ENCODE results near the gene LDHA. TPM values are rescaled to one million over a fixed set of nuclear protein-coding genes. Genes with fewer than 3 reads are reported as not detected.
A peak's percentile ranks its signal among the peaks of the same experiment; 100 is the strongest.

Gene LDHA
- total and polyA plus RNA-seq, 9 of the 15 experiments (the other 6 are each of a cell fraction or from before 2014, with no cell fraction given) = 535 to 3,001 (median 926) TPM

DNA sequence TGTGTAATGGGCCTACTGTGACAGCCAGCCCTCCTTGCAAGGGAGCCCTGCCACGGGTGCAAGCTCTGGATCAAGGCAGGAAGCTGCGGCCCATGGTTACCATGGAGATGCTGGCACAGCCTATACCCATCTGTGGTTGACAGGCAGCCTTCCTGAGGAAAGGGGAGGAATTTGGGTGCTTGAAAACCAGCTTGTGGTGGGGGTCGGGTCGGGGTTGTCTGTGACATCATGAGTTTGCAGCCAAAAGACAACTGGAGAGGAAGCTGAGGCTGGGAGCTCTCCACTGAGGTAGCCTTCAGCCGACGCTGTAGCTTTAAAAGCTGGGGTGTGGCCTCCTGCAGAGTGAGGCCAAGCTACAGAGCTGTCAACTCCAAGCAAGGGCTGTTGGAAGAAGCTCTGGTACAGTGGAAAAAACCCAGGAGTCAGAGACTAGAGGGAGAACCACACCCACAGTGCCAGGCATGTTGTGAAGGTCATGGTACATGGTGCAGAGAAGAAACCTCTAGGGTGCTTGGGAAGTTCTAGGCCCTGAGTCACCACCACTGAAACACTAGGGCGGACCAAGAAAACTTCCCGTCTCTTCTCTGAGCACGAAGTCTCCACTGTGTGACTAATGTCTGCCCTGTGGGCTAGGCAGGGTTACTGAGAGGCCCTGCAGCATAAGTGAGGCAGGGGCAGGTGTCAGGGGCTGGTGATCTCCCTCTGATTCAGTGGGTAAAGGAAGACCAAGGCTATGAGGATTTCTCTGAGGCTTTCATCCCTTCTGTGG lies 10.8 kb upstream of the LDHA start (continued):
- TF ChIP-seq, protein P1, sequence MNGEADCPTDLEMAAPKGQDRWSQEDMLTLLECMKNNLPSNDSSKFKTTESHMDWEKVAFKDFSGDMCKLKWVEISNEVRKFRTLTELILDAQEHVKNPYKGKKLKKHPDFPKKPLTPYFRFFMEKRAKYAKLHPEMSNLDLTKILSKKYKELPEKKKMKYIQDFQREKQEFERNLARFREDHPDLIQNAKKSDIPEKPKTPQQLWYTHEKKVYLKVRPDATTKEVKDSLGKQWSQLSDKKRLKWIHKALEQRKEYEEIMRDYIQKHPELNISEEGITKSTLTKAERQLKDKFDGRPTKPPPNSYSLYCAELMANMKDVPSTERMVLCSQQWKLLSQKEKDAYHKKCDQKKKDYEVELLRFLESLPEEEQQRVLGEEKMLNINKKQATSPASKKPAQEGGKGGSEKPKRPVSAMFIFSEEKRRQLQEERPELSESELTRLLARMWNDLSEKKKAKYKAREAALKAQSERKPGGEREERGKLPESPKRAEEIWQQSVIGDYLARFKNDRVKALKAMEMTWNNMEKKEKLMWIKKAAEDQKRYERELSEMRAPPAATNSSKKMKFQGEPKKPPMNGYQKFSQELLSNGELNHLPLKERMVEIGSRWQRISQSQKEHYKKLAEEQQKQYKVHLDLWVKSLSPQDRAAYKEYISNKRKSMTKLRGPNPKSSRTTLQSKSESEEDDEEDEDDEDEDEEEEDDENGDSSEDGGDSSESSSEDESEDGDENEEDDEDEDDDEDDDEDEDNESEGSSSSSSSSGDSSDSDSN (IDR thresholded peaks at IDR 0.05; ENCODE audit: borderline replicate concordance in 1 of 2, low read depth in 2 of 2, low read length in 2 of 2) = no peak
- TF ChIP-seq ZFX (CRISPR knock-in tag; IDR thresholded peaks at IDR 0.05) = peak; percentile 53
- no peak for TF ChIP-seq PRMT5 (CRISPR knock-in tag; IDR thresholded peaks at IDR 0.05)
- peak; percentile 20 for TF ChIP-seq TBP (optimal IDR thresholded peaks at IDR 0.05; ENCODE audit: low read depth, low read length)
- TF ChIP-seq, protein P2, sequence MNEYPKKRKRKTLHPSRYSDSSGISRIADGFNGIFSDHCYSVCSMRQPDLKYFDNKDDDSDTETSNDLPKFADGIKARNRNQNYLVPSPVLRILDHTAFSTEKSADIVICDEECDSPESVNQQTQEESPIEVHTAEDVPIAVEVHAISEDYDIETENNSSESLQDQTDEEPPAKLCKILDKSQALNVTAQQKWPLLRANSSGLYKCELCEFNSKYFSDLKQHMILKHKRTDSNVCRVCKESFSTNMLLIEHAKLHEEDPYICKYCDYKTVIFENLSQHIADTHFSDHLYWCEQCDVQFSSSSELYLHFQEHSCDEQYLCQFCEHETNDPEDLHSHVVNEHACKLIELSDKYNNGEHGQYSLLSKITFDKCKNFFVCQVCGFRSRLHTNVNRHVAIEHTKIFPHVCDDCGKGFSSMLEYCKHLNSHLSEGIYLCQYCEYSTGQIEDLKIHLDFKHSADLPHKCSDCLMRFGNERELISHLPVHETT (CRISPR knock-in tag; conservative IDR thresholded peaks at IDR 0.05 in 1 of 2, IDR thresholded peaks at IDR 0.05 in 1 of 2) = peak in 1 of 2 experiments; percentile 13; a peak in 2 of 4 replicates
- TF ChIP-seq, protein P3, sequence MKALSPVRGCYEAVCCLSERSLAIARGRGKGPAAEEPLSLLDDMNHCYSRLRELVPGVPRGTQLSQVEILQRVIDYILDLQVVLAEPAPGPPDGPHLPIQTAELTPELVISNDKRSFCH (CRISPR knock-in tag; IDR thresholded peaks at IDR 0.05) = no peak
- TF ChIP-seq, protein P3 (tag; IDR thresholded peaks at IDR 0.05) = no peak
- TF ChIP-seq HLTF (IDR thresholded peaks at IDR 0.05) = no peak
- TF ChIP-seq, protein P4, sequence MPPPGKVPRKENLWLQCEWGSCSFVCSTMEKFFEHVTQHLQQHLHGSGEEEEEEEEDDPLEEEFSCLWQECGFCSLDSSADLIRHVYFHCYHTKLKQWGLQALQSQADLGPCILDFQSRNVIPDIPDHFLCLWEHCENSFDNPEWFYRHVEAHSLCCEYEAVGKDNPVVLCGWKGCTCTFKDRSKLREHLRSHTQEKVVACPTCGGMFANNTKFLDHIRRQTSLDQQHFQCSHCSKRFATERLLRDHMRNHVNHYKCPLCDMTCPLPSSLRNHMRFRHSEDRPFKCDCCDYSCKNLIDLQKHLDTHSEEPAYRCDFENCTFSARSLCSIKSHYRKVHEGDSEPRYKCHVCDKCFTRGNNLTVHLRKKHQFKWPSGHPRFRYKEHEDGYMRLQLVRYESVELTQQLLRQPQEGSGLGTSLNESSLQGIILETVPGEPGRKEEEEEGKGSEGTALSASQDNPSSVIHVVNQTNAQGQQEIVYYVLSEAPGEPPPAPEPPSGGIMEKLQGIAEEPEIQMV (tag; conservative IDR thresholded peaks at IDR 0.05; ENCODE audit: low read depth) = no peak
- peak; percentile 8; the same call in 1 of the 2 replicates for TF ChIP-seq ZNF584 (CRISPR knock-in tag; IDR thresholded peaks at IDR 0.05; ENCODE audit: low read depth)
- no peak for TF ChIP-seq SMARCC2 (IDR thresholded peaks at IDR 0.05; ENCODE audit: low read depth)
- 0 out of 2 replicates have a peak, but pooled peaks have one; percentile 7 for TF ChIP-seq MTA3 (IDR thresholded peaks at IDR 0.05; ENCODE audit: borderline replicate concordance)
- TF ChIP-seq RBM14 (IDR thresholded peaks at IDR 0.05; ENCODE audit: borderline replicate concordance, insufficient read depth, low read depth, low read length) = no peak
- TF ChIP-seq NONO (IDR thresholded peaks at IDR 0.05; ENCODE audit: low read depth in 2 of 2, low read length in 1 of 2) = 0 out of 4 replicates have a peak, but pooled peaks of 1 of the 2 experiments have one; percentile 7
